GM18505 (cell line): ENCODE results near the gene CD40.
"Not testable (repeated sequence)": the region's sequence is repeated elsewhere in the genome, so short reads cannot be mapped to it uniquely, and the experiment has no call there.

Source experiments
- ATAC-seq: cut with Tn5 transposase; IDR thresholded peaks from one replicate; pipeline ENCODE4 v1.9.1; 2021; ENCODE audit not compliant: unreplicated experiment
- POLR2A ChIP-seq: IDR thresholded peaks from 4 replicates; pipeline ENCODE4 v1.6.1; 2011; ENCODE audit warnings: borderline replicate concordance; ENCODE audit not compliant: insufficient read depth, insufficient read length; ENCODE audit errors: extremely low read depth

The CD40 gene

DNA sequence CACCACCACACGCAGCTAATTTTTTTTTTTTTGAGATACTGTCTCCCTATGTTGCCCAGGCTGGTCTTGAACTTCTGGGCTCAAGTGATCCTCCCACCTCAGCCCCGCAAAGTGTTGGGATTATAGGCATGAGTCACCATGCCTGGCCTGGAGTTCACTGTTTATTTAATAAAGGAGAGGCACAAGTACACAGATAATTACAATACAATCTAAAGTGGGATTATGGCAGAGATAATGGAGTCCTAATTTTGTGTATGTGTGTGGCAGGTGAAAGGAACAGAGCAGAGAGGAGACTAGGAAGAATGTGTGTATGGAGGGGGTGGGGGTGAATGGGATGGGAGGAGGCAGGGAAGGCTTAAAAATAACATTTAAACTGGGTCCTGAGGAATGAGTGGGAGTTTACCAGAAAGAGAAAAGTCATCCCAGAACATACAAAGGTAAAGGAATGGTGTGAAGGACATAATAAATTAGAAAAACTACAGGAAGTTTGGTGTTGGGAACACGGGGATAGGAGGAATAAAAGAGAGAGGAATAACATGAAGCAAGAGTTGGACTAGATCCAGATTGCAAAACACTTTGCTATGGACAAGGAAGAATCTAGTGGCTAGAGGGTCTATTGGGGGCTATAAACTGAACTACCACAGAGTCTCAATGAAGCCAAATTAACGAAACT, 32.8 kb upstream of the CD40 start:
- ATAC-seq: no peak
- TF ChIP-seq POLR2A: no peak

DNA sequence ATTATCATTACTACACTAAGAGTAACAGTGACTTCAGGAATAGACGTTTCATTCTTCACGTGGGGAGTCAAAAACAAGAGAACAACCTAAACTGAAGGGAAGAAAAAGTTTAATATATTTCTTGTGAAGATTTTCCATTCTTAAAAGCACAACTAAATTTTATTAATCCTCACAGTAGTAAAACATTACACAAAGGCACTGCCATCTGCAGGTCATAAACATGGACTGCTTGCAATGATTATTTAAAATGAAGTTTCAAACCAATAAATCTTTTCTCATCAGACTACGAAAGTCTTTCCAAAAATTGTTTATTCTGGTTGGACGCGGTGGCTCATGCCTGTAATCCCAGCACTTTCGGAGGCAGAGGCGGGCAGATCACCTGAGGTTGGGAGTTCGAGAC, 31.0 kb upstream of the CD40 start:
- no peak for ATAC-seq
- no peak for TF ChIP-seq POLR2A

DNA sequence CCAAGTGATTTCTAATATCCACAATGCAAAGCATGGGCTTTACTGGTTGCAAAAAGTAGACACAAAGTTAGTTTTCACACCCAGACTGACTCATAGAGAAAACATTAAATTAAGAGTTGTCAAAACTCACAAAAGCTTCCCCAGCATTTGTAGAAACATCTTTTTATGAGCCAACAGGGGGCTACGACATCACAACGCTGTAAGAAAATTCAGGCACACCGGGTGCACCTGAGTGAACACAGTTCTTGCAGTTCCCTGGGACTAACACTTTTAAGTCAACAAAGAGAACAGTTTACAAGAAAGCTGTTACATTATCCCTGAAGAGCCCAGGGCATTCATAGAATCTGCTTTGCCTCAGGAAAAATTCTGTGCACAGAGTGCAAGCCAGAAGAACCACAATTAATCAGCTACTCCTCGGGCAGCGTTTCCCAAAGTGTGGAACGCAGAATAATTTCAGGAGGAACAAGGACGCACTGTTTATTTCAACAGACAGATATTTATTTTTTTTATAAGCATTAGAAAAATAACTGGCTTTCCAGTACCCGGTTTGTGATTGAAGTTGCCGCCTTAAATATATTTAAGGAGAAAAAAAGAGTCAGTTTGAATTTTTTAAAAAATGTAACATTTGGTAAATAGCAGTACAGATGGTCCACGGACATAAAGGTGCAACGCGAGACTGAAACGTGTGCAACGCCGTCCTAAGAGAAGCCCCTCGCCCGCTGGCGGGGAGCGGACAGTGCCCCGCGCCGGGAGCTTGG, 29.5 kb upstream of the CD40 start:
- no peak for TF ChIP-seq POLR2A

DNA sequence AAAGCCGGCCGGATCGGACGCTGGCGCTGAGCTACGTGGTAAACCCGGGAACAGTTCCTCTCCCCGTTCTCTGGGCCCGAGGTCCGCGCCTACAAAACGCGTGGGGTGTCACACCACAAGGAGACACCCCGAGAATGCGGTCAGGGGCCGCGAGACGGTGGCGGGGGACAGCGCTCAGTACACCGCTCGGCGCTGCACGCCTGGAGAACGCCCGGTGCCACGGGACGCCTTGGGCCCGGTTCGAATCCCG, 29.0 kb upstream of the CD40 start:
- no peak for TF ChIP-seq POLR2A
- peak; percentile 36 for ATAC-seq

More for the DNA sequence above, 29.5 kb upstream of the CD40 start:
- no peak for ATAC-seq

DNA sequence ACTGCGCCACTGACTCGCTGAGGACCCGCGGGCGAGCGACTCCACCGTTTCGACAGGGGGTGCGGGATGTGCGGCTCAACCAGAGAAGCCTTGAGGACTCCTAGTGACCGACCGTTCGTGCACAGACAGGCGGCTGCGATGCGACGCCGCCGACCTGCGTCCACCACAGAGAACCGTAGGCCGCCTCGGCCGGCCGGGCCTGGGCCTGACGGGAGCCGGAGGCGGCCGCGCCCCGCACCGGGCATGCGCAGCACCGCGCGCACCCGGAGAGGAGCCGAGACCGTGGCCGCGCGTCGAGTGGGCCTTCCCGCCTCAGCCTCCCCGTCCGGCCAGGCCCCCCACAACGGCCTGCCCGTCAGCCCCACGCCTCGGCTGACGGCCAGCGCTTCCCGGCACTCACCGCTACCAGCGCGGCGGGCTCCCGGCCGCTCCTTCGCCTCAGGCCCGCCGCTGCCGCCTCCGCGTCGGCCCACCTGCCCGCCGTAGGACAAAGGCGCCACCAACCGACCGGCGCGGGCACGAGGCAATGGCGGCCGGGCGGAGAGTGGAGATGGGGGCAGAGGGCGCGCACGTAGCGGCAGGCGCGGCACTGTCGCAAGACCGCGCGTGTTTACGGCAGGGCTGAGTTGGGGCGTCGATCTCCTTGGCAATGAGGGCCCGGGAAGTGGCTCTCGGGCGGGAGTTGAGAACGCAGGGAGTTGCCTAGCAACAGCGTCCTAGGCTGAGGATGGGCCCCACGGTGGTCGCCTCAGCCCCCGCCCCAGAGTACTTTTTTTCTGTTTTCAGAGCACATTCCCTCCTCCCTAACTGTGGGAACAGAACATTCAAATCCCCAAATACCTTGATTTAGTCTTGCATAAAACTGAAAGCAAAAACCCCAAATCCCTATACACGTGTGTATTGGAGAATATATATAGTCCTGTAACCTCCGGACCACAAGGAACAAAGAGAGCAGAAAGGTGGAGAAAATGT, 28.4 kb upstream of the CD40 start, which contains the start of gene NCOA5:
TSS of gene NCOA5 (minus strand) at position 546 of the 972 bp plus-strand sequence. CDS start 10,538 bp downstream, outside the sequence.
- ATAC-seq: peak; percentile 83
- peak; percentile 94 for TF ChIP-seq POLR2A

DNA sequence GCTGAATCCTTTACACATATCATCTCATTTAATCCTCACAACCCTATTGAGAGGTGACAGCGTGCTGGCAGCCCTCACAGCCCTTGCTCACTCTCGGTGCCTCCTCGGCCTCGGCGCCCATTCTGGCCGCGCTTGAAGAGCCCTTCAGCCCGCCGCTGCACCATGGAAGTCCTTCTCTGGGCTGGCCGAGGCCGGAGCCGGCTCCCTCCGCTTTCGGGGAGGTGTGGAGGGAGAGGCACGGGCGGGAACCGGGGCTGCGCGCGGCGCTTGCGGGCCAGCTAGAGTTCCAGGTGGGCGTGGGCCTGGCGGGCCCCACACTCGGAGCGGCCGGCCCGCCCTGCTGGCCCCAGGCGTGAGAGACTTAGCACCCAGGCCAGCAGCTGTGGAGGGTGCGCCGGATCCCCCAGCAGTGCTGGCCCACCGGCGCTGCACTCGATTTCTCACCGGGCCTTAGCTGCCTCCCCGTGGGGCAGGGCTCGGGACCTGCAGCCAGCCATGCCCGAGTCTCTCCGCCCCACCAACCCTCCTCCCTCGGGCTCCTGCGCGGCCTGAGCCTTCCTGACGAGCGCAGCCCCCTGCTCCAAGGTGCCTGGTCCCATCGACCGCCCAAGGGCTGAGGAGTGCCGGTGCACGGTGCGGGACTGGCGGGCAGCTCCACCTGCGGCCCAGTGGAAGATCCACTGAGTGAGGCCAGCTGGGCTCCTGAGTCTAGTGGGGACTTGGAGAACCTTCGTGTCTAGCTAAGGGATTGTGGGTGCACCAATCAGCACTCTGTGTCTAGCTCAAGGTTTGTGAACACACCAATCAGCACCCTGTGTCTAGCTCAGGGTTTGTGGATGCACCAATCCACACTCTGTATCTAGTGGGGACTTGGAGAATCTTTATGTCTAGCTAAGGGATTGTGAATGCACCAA, 26.2 kb upstream of the CD40 start:
- not testable (repeated sequence) for ATAC-seq

DNA sequence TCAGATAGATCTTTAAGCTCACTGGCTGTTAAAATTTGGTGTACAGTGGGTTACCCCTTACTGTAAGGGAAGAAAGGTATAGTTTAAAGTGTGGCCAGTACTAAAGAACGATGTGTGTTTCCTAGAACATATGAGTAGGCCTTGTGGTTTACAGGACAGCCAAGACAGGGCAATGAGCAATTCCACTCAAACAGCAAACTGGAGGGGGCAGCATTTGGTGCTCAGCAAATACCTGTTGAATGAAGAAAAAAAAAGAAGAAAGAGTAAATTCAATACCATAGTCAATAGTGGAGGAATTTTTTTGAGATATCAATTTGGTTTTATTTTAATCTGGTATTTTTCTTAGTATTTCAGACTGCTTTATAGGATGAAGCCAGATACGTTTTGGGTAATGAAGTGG, 24.6 kb upstream of the CD40 start:
- TF ChIP-seq POLR2A: no peak
- no peak for ATAC-seq

DNA sequence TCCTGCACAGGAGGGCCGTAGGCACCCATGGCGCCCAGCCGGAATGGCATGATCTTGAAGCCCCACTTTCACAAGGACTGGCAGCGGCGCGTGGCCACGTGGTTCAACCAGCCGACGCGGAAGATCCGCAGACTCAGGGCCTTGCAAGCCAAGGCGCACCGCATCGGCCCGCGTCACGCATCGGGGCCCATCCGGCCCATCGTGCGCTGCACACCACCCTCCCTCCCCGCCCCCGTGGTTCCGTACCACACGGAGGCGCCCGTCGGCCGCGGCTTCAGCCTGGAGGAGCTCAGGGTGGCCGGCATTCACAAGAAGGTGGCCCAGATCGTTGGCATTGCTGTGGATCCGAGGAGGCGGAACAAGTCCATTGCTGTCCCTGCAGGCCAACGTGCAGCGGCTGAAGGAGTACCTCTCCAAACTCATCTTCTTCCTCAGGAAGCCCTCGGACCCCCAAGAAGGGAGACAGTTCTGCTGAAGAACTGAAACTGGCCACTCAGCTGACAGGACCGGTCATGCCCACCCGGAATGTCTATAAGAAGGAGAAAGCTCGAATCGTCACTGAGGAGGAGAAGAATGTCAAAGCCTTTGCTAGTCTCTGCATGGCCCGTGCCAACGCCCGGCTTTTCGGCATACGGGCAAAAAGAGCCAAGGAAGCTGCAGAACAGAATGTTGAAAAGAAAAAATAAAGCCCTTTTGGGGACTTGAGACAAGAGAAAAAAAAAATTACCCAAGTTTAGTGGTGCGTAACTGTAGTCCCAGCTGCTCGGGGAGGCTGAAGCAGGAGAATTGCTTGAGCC, 18.4 kb upstream of the CD40 start:
- ATAC-seq: no peak

DNA sequence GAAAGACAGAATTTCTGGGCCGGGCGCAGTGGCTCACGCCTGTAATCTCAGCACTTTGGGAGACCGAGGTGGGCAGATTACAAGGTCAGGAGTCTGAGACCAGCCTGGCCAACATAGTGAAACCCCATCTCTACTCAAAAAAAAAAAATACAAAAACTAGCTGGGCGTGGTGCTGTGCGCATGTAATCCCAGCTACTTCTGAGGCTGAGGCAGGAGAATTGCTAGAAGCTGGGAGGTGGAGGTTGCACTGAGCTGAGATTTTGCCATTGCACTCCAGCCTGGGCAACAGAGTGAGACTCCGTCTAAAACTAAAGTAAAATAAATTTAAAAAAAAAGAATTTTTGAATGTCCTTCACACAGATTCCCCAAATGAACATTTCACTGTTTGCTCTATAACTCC, 17.7 kb upstream of the CD40 start:
- ATAC-seq: not testable (repeated sequence)

More for the DNA sequence above, 18.4 kb upstream of the CD40 start:
- TF ChIP-seq POLR2A: no peak

DNA sequence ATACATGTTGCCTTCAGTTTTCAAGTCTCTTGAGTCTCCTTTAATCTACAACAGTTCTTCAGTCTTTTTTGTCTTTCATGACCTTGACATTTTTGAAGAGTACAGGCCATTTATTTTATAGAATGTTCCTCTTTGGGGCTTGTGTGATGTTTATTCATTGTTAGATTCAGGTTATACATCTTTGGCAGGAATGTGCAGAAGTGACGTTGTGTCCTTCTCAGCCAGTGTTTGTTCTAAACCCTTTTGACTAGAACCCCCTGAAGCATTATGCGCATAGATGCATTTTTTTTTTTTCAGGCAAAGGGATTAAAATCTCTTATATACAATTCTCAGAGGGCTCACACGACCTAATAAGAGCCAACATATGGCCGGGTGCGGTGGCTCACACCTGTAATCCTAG, 17.1 kb upstream of the CD40 start:
- no peak for TF ChIP-seq POLR2A
- no peak for ATAC-seq

DNA sequence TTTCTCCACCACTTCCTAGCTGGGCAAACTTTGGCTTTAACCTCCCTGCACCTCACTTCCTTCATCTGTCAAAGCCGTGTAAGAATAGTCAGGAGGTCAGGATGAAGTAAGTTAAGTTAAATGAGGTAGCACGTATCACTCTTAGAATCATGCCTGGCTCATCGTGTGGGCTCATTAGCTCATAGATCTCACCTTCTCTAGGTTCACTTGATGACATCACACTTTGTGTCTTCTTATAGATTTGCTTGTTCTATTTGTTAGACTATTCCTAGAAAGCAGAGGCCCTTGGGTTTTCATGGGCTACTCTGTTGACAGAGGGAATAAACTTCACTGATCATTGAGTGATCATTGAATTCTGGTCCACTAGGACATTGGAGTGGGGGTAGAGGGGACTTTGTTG, 16.2 kb upstream of the CD40 start:
- ATAC-seq: no peak
- no peak for TF ChIP-seq POLR2A

DNA sequence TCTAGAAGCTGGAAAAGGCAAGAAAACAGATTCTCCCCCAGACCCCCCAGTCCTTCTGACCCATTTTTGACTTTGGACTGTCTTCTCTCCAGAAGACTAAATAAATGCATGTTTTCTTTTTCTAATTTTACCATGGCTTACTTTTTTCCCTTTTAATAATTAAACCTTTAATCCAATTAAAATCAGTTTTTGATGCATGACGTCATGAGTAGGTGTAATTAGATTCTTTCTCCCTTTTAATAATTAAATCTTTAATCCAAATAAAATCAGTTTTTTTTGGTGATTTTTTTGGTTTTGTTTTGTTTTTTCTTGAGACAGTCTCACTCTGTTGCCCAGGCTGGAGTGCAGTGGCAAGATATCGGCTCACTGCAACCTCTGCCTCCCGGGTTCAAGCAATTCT, 15.2 kb upstream of the CD40 start:
- TF ChIP-seq POLR2A: no peak
- ATAC-seq: no peak
